GM18873 (cell line): ENCODE data around the gene ZNF30.
"Not testable (repeated sequence)": the region's sequence is repeated elsewhere in the genome, so short reads cannot be mapped to it uniquely, and the experiment has no call there.

Source experiments
- ATAC-seq: cut with Tn5 transposase; IDR thresholded peaks from one replicate; pipeline ENCODE4 v1.9.1; 2021; ENCODE audit warnings: mild to moderate bottlenecking, moderate library complexity, moderate number of reproducible peaks; ENCODE audit not compliant: unreplicated experiment, low FRiP score

Gene ZNF30

DNA sequence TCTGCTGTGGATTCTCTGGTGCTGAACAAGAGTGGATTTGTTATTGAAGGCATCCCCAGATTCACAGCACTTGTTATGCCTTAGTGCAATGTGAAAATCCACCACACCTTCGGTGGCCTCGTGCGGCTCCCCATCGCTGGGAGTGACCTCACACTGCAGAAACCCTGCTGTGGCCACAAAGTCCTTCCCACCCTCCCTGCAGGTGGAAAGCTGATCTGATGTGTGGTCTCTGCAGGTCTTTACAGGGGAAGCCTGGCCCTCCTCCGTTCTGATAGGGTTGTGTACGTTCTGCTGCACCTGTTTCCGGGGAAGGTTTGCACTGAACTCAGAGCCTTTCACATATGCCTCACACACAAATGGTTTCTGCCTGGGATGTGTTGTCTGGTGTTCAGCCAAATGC, 32.3 kb downstream of the ZNF30 start:
- ATAC-seq = no peak

GRCh38 chr19:34960103-34960805, 33.6 kb downstream of the ZNF30 start:
- no peak for ATAC-seq

DNA sequence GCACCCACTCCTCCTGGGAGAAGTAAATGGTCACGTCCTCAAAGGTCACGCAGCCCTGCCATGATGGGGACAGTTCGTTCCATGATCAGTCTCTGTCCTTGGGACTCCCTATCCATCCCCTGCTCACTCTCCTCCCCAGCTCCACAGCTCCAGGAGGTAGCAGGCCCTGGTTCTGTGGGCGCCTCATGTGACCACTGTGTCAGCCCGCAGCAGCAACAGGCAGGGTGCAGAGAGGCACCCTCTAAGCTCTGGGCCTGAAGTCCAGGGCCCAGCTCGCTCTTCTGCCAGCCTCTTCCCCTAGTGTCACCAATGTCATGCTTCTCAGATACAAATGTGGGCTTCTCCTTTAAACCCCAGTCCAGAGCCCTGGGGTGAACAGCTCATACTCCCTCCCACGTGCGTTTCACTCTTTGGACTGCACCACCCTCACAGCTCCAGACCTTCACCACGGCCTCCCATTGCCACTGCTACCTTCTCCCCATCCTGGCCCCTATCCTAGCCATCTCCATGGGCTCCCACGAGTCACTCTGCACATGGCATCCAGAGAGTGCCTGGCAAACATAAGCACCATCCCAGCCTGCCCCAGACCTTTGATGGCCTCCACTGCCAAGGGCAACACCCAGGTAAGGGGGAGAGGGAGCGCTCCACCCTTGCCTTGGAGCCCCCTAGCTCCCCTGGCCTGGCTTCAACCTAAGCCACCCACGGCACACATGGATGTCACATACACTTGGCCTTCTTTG, 34.4 kb downstream of the ZNF30 start:
- ATAC-seq = no peak

GRCh38 chr19:34961775-34962686, 35.3 kb downstream of the ZNF30 start:
- ATAC-seq = no peak

- ATAC-seq = no peak
Observed at GRCh38 chr19:34962687-34963572, 36.2 kb downstream of the ZNF30 start.

DNA sequence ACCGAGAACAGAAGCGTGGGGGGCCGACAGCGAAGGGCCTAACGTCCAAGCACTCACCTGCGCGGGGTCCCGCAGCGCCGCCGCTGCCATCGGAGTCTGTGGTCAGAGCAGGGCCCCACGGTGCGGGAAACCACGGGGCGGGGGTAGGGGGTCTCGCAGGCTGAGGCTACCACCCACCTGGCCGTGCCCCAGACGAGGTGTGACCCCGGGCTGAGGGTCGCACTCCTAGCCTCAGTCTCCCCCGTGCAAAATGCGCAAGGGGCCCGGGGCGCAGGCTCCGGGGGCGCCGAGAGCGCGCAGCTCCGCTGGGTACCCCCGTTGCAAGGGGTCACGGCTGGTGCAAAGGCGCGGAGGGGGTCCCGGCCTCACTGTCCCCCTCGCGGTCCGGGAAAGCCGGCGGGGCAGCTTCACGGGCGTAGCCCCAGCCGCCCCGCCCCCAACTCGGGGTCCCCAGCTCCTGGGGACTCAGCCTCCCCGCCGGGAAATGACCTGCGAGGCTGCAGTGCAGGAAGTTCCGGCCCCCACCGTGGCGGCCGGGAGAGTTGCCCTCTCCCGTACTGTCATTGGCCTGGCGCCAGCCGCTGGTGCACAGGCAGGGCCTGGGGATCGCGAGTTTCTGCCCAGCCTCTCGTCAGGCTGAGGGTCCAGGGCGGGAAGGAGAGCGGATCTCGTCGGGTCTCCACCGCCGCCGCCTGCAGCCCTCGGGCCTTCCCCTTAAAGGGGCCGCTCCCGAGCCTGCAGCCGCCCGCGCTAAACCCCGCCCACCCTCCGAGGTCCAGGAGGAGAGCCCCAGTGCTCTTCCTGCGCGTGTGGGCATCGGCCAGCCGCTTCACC, 37.1 kb downstream of the ZNF30 start, which contains the start of gene ZNF792:
ZNF792 (minus strand) TSS at position 657 of the 834 bp plus-strand sequence; CDS start at position 90, 567 bp downstream.
- ATAC-seq = no peak

DNA sequence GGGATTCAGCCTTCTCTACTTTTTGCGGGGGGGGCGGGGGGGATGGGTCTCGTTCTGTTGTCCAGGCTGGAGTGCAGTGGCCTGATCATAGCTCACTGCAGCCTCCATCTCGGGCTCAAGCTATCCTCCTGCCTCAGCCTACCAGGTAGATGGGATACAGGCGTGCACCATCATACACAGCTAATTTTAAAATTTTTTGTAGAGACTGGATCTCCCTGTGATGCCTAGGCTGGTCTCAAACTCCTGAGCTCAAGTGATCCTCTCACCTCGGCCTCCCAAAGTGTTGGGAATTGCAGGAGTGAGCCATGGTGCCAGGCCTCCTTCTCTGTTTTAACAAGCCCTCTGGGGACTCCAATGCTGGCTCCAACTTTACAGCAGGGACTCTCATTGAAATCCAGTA, 37.9 kb downstream of the ZNF30 start:
- ATAC-seq = no peak

- not testable (repeated sequence) for ATAC-seq
Observed at GRCh38 chr19:34965505-34965904, 38.8 kb downstream of the ZNF30 start.

DNA sequence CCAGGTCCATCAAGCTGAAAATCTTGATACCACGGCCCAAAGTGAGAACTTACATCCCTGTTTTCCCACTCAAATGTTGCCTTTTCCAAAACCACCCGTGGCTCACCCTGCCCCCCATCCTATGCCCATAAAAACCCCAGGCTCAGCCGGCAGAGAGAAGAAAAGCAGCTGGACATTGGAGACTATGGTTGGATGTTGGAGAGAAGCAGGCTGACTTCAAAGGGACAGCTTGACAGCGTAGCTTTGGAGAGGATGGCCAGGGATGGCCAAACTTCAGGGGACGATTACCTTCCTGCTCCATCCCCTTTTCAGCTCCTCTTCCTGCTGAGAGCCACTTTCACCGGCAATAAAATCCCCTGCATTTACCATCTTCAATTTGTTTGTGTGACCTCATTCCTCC, 40.8 kb downstream of the ZNF30 start:
- no peak for ATAC-seq

DNA sequence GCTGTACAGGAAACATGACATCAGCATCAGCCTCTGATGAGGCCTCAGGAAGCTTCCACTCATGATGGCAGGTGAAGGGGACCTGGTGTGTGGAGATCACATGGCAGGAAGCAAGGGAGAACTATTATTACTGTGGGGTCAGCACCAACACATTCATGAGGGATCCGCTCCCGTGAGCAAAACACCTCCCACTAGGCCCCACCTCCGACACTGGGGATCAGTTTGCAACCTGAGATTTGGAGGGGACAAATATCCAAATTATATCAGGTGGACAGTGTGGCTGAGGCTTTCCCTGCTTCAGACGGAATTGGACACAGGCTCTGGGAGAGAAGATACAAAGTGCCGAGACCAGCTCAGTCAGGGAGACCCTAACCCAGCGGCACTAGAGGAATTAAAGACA, 43.0 kb downstream of the ZNF30 start:
- no peak for ATAC-seq

DNA sequence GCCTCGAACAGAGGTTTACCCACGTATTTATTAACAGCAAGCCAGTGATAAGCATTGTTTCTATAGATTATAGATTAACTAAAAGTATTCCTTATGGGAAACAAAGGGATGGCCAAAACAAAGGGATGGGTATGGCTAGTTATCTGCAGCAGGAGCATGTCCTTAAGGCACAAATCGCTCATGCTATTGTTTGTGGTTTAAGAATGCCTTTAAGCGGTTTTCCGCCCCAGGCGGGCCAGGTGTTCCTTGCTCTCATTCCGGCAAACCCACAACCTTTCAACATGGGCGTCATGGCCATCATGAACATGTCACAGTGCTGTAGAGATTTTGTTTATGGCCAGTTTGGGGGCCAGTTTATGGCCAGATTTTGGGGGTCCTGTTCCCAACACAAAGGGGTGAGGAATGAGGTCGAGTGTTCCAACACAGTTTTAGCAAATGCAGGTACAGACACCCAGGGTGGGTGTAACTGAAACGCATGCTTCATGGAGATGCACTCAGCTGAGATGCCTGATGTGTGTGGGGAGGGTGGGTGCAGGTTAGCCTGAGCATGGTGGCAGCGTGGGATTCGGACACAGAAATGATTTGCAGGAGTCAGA, 43.6 kb downstream of the ZNF30 start:
- not testable (repeated sequence) for ATAC-seq

DNA sequence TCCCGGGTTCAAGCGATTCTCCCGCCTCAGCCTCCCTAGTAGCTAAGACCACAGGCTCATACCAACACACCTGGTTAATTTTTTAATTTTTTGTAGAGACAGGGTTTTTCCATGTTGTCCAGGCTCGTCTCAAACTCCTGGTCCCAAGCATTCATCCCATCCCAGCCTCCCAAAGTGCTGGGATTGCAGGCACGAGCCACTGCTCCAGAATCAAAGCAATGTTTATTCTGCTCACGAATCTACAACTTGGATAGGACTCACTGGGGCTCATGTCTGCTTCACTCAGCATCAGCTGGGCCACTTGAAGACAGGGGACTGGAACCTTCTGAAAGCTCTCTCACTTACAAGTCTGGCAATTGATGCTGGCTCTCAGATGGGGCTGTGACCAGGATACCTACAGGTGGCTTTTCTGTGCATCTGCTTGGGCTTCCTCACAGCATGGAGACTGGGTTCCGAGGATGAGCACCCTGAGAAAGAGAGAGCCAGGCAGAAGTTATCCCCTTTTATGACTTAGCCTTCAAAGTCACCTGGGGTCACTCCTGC, 45.5 kb downstream of the ZNF30 start:
- ATAC-seq = no peak

GRCh38 chr19:34974646-34975045, 47.9 kb downstream of the ZNF30 start:
- no peak for ATAC-seq

- no peak for ATAC-seq
Observed at GRCh38 chr19:34975056-34975455, 48.4 kb downstream of the ZNF30 start.

GRCh38 chr19:34976611-34977010, 49.9 kb downstream of the ZNF30 start:
- ATAC-seq = no peak

GRCh38 chr19:34979819-34980640, 53.3 kb downstream of the ZNF30 start:
- ATAC-seq = no peak

DNA sequence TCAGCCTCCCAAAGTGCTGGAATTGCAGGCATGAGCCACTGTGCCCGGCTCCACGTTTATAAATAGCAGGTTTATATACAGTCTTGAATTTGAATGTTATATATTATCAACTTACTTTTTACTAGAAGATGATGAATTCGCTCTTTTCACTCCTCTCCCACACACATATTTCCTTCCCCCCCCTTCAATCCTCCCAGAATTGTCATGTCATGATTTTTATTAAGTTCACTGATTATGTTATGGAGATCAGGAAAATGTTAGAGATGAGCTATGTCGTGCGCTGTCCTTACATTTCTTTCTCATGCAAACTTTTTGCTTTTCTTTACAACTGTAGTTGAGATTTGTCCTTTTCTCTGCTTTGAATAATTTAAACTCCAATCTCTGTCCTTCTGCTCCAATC, 55.6 kb downstream of the ZNF30 start:
- ATAC-seq = no peak

GRCh38 chr19:34983786-34984185, 57.1 kb downstream of the ZNF30 start:
- no peak for ATAC-seq
